ENCODE results near the gene ANKFN1. TPM values are rescaled to one million over a fixed set of nuclear protein-coding genes. Genes with fewer than 3 reads are reported as not detected.
A peak's percentile ranks its signal among the peaks of the same experiment; 100 is the strongest.

ANKFN1 gene
- total RNA-seq, 1 donor from 2014 or later, result not detected

DNA sequence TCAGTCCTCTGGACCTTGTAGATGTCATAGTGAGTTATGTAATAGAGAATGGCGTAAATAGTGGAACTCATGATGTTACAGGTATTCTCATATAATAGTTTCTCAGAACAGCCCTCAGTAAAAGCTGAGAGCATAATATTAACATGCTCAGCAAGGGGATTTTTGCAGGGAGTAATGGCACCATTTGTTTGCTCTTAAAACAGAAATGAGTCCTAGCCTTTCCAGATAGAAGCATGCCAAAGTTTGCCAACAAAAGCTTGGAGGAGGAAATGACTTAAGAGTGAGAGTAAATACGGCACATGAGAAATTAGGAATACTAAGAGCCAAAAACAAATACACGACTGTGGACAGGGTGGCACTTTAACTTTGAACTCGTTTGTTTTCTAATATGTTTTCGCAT lies 198.4 kb downstream of the ANKFN1 start:
- TF ChIP-seq, protein P1, sequence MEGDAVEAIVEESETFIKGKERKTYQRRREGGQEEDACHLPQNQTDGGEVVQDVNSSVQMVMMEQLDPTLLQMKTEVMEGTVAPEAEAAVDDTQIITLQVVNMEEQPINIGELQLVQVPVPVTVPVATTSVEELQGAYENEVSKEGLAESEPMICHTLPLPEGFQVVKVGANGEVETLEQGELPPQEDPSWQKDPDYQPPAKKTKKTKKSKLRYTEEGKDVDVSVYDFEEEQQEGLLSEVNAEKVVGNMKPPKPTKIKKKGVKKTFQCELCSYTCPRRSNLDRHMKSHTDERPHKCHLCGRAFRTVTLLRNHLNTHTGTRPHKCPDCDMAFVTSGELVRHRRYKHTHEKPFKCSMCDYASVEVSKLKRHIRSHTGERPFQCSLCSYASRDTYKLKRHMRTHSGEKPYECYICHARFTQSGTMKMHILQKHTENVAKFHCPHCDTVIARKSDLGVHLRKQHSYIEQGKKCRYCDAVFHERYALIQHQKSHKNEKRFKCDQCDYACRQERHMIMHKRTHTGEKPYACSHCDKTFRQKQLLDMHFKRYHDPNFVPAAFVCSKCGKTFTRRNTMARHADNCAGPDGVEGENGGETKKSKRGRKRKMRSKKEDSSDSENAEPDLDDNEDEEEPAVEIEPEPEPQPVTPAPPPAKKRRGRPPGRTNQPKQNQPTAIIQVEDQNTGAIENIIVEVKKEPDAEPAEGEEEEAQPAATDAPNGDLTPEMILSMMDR (IDR thresholded peaks at IDR 0.05; ENCODE audit: unreplicated experiment), result no peak
- Mint-ChIP-seq H3K27ac (no peak overlapping the region), H3K27me3 (peaks cover 2% of the 10 kb centered on the region), H3K36me3 (ENCODE audit: insufficient read depth) (no peaks in the 10 kb centered on the region), H3K9me3 (ENCODE audit: low read depth) (peaks cover 6% of the 10 kb centered on the region), H3K4me3 (ENCODE audit: low read depth) (no peak overlapping the region), H3K4me1 (ENCODE audit: low read depth) (peaks cover 5% of the 10 kb centered on the region)
- no peak for DNase-seq (ENCODE audit: low spot score, unreplicated experiment)

- H3K4me3 Mint-ChIP-seq (ENCODE audit: low read depth), result no peak overlapping the region
- TF ChIP-seq, protein P1 (IDR thresholded peaks at IDR 0.05; ENCODE audit: unreplicated experiment), result no peak
- H3K36me3 Mint-ChIP-seq (ENCODE audit: insufficient read depth), result no peaks in the 10 kb centered on the region
- peaks cover 5% of the 10 kb centered on the region for H3K9me3 Mint-ChIP-seq (ENCODE audit: low read depth)
- H3K4me1 Mint-ChIP-seq (ENCODE audit: low read depth), result peaks cover 2% of the 10 kb centered on the region
- no peak for DNase-seq (ENCODE audit: low spot score, unreplicated experiment)
- peaks cover 2% of the 10 kb centered on the region for H3K27me3 Mint-ChIP-seq
- H3K27ac Mint-ChIP-seq, result no peak overlapping the region
These were observed 205.4 kb downstream of the ANKFN1 start for GRCh38 chr17:56358651-56359050.

GRCh38 chr17:56359518-56359917 lies 206.2 kb downstream of the ANKFN1 start:
- Mint-ChIP-seq H3K4me3 (ENCODE audit: low read depth) (no peak overlapping the region), H3K27me3 (peaks cover 2% of the 10 kb centered on the region), H3K36me3 (ENCODE audit: insufficient read depth) (no peaks in the 10 kb centered on the region)

DNA sequence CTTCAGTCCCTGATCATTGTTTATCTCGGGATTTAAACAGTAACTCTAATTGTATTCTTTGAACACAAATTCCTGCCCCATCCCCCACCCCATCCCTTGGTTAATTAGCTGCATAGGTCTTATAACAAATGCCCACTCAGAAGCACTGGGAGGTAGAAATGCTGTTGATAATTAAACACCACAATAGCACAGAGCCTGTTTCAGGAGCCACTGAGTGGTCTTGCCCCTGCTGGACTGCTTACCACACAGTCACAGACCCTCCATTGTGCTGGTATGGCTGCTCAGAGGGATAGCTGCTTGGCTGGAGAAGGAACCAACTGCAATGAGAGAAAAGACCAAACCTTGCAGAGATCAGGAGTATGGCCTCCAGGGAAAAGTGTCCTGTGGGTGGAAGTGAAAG lies 214.1 kb downstream of the ANKFN1 start:
- Mint-ChIP-seq H3K9me3 (ENCODE audit: low read depth) (peaks cover 3% of the 10 kb centered on the region), H3K4me3 (ENCODE audit: low read depth) (no peak overlapping the region), H3K27ac (peak overlapping the region; percentile 57), H3K27me3 (no peaks in the 10 kb centered on the region), H3K4me1 (ENCODE audit: low read depth) (peaks cover 22% of the 10 kb centered on the region), H3K36me3 (ENCODE audit: insufficient read depth) (no peaks in the 10 kb centered on the region)
- DNase-seq (ENCODE audit: low spot score, unreplicated experiment), result no peak
- TF ChIP-seq, protein P1 (IDR thresholded peaks at IDR 0.05; ENCODE audit: unreplicated experiment), result no peak

More at GRCh38 chr17:56359518-56359917, 206.2 kb downstream of the ANKFN1 start:
- Mint-ChIP-seq H3K27ac (no peak overlapping the region), H3K9me3 (ENCODE audit: low read depth) (peaks cover 5% of the 10 kb centered on the region), H3K4me1 (ENCODE audit: low read depth) (peaks cover 2% of the 10 kb centered on the region)
- DNase-seq (ENCODE audit: low spot score, unreplicated experiment), result no peak
- TF ChIP-seq, protein P1 (IDR thresholded peaks at IDR 0.05; ENCODE audit: unreplicated experiment), result no peak

DNA sequence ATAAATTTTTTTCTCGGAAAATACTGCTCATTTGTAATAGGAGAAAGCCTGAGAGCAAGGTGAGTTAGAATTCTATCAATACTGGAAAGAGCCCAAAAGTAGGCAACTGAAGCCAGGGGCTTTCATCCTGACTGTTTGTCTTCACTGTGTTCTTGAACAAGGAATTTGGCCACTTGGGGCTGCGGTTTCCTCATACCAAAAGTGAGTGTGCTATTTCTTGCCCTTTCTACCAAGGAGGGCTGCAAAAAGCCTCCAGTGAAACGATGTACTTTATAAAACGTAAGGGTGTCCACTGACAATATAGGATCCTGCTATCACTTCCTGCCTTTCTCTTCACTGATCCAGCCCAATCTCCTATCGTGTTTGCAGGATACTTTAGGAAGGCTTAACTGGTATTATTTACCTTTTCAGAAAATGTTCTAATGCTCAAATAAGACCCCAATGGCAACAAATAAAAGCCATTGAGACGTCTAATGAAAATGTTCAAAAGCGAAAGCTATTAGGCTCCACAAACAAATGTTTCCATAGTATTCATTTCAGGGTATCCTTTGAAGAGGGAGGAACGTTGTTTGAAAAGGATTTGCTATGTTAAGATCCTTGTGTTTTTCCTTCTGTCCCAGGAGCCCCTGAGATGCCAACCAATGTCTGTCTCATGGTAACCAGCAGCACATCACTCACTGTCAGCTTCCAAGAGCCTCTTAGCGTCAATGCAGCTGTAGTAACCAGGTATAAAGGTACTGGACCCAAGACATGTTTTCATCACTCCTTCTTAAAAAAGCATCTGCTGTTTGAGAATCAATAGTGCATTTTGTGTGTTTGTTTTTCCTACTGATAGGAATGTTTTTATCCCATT lies 220.9 kb downstream of the ANKFN1 start:
- Mint-ChIP-seq H3K4me1 (ENCODE audit: low read depth) (peaks cover 29% of the 10 kb centered on the region), H3K27ac (no peak overlapping the region), H3K9me3 (ENCODE audit: low read depth) (no peaks in the 10 kb centered on the region), H3K27me3 (no peaks in the 10 kb centered on the region), H3K36me3 (ENCODE audit: insufficient read depth) (no peaks in the 10 kb centered on the region), H3K4me3 (ENCODE audit: low read depth) (no peak overlapping the region)
- TF ChIP-seq, protein P1 (IDR thresholded peaks at IDR 0.05; ENCODE audit: unreplicated experiment), result no peak
- no peak for DNase-seq (ENCODE audit: low spot score, unreplicated experiment)
